B cell (primary cell): ENCODE data around the gene DCTN4.

Experiments used
- CTCF ChIP-seq: fragments of 200-600 bp; IDR thresholded peaks from one replicate; pipeline ENCODE4 v1.8.0; 2022; ENCODE audit warnings: antibody characterized with exemption, mild to moderate bottlenecking
- EZH2 ChIP-seq: IDR thresholded peaks from 2 replicates; pipeline ENCODE4 v1.6.1; 2012; ENCODE audit warnings: borderline replicate concordance, low read depth, mild to moderate bottlenecking, moderate library complexity, low read length; ENCODE audit not compliant: insufficient read depth, poor library complexity, severe bottlenecking

GRCh38 chr5:150780187-150780692, 21.4 kb upstream of the DCTN4 start:
- TF ChIP-seq CTCF: no peak
- no peak for TF ChIP-seq EZH2
